ENCODE data around the gene NXF1.

DNA sequence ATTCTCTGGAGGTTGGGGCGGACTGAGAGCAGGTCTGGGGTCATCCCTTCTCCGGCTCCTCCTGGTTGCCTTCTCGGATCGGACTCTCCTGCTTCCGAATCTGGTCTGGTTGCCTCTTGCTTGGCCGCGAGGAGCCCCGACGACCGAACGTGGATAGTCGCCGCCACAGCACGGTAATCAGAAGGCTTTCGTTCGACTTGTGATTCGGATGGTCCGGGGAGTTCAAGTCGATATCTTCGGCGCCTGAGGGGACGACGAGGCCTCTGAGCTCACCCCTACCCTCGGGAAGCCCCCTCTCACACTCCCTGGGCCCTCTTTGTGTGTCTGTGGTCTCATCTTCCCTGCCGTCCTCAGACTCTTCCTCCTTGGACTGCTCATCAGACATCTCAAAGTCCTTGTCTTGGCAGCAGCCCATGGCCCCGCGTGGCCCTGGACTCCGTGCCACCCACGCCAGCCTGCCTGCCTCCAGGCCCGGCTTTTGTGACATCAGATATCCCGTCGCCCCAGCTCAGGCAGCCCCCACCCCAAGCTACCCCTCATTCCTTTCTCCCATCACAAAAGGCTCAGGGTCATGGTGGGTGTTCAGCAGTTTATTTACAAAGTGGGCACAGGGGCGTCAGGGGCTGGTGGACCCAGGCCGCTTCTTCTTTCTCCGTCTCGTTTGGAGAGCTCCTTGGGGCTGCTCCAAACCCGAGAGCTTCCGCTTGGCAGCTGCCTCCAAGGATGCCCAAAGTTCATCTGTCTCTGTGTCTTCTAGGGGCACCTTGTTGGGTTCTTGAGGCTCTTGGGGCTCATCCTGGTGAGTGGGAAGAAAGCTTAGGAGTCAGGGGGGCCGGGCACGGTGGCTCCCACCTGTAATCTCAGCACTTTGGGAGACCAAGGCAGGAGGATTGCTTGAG lies 27.3 kb upstream of the NXF1 start, which contains the start of gene TEX54:
- TF ChIP-seq CTCF (IDR thresholded peaks at IDR 0.05), result no peak
- no peak for TF ChIP-seq EP300 (IDR thresholded peaks at IDR 0.05)
- no peak for TF ChIP-seq POLR2AphosphoS5 (IDR thresholded peaks at IDR 0.05)
- TF ChIP-seq POLR2A (IDR thresholded peaks at IDR 0.05), result no peak
